Esophagus muscularis mucosa (tissue), 4 donors: ENCODE data around the gene PCBD2. TPM values are rescaled to one million over a fixed set of nuclear protein-coding genes. Genes with fewer than 3 reads are reported as not detected.

ENCODE experiments used
- DNase-seq: peaks from one replicate; pipeline ENCODE4 v3.0.0-alpha.2; 2017; ENCODE audit errors: extremely low spot score
- H3K27ac ChIP-seq, 4 donors: fragments of 200-600 bp; sonication (generic); replicated peaks in 1 of 4; 1 replicate in 3 of 4; 2 replicates in 1 of 4; pipeline ENCODE4 v1.5.1; 2016 to 2019; ENCODE audit warnings: mild to moderate bottlenecking in 1 of 4
- H3K27me3 ChIP-seq, 4 donors: fragments of 200-600 bp; sonication (generic); one replicate each; pipeline versions ENCODE4 v1.5.1 to v1.6.0; 2016 to 2019
- H3K36me3 ChIP-seq, 4 donors: fragments of 200-600 bp; sonication (generic); one replicate each; pipeline ENCODE4 v1.5.1; 2016 to 2019
- H3K4me1 ChIP-seq, 4 donors: fragments of 200-600 bp; sonication (generic); one replicate each; pipeline ENCODE4 v1.5.1; 2016 to 2019
- H3K4me3 ChIP-seq, 4 donors: fragments of 200-600 bp; sonication (generic); 1 replicate in 2 of 4; 2 replicates in 2 of 4; pipeline ENCODE4 v1.5.1; 2016 to 2019; ENCODE audit warnings: mild to moderate bottlenecking in 4 of 4, moderate library complexity in 1 of 4
- H3K9me3 ChIP-seq, 4 donors: fragments of 200-600 bp; sonication (generic); 1 replicate in 3 of 4; 2 replicates in 1 of 4; pipeline ENCODE4 v1.5.1; 2016 to 2019
- EP300 ChIP-seq: sonication (generic); formaldehyde crosslinking; IDR thresholded peaks from one replicate; pipeline ENCODE4 v1.6.1; 2017; ENCODE audit warnings: antibody characterized with exemption
- POLR2A ChIP-seq: fragments of 450-650 bp; IDR thresholded peaks from one replicate; pipeline ENCODE4 v1.6.1; 2017; ENCODE audit warnings: antibody characterized with exemption, moderate library complexity, mild to moderate bottlenecking, low read depth
- POLR2AphosphoS5 ChIP-seq, 2 donors: sonication (generic); formaldehyde crosslinking; IDR thresholded peaks; one replicate each; pipeline ENCODE4 v1.6.1; 2017; ENCODE audit warnings: antibody characterized with exemption in 2 of 2
- WGBS: methylation state at CpG from one replicate; pipeline ENCODE4 v1.1.5; 2018; 5-methylcytosine and 5-hydroxymethylcytosine counted together
- intact Hi-C: fragments of 100-400 bp; cut with DNase I; formaldehyde crosslinking; loops from one replicate; pipeline ENCODE4 v1.15.1; 2023
- total RNA-seq, 4 donors: library from RNA; depleted of rRNA; stranded (reverse); fragments of >200 nt; gene quantifications; one replicate each; pipeline versions ENCODE4 v1.1.0 to v1.2.1, GENCODE V29; 2016
- TF ChIP-seq, protein P1 (sequence below), 3 experiments: fragments of 200-600 bp in 2 of 3; fragments of 450-650 bp in 1 of 3; sonication (generic) in 2 of 3; IDR thresholded peaks; one replicate each; pipeline ENCODE4 v1.5.1; 2017 to 2019; ENCODE audit warnings: antibody characterized with exemption in 3 of 3, mild to moderate bottlenecking in 2 of 3, moderate library complexity in 1 of 3

The PCBD2 gene
- total RNA-seq, 4 donors from 2014 or later = 6.8 to 11.6 (median 10.4) TPM

DNA sequence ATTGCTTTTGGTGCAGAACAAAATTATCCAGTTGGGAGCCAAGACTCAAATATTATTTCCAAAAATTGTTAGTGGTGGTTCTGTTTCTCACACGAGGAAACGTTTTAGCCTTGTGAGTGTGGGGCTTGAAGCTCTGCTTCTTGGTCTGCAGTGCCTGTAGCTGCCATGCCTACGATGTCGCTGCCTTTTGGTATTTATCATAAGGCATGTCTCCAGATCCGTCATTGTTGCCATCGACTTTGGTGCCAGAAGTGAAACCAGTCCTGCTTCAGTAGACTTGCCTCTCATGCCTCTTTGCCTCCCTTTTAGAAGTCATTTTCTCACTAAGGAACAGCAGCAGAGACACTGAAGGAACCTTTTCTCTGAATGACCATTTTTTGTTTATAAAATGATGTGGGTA, 33.1 kb downstream of the PCBD2 start:
- Histone ChIP-seq H3K4me1 (no peaks in the 10 kb centered on the region), H3K36me3 (peaks cover 0 to 36% (median 10%) of the 10 kb centered on the region in 4 donors), H3K27me3 (no peaks in the 10 kb centered on the region), H3K9me3 (no peaks in the 10 kb centered on the region), H3K4me3 (no peak overlapping the region), H3K27ac (no peak overlapping the region)
- no peak for DNase-seq
- 90% methylated on average over 6 of the region's 6 CpGs for WGBS
- TF ChIP-seq POLR2AphosphoS5 (IDR thresholded peaks at IDR 0.05) (no peak), EP300 (no peak), POLR2A (no peak)
- TF ChIP-seq, protein P1, sequence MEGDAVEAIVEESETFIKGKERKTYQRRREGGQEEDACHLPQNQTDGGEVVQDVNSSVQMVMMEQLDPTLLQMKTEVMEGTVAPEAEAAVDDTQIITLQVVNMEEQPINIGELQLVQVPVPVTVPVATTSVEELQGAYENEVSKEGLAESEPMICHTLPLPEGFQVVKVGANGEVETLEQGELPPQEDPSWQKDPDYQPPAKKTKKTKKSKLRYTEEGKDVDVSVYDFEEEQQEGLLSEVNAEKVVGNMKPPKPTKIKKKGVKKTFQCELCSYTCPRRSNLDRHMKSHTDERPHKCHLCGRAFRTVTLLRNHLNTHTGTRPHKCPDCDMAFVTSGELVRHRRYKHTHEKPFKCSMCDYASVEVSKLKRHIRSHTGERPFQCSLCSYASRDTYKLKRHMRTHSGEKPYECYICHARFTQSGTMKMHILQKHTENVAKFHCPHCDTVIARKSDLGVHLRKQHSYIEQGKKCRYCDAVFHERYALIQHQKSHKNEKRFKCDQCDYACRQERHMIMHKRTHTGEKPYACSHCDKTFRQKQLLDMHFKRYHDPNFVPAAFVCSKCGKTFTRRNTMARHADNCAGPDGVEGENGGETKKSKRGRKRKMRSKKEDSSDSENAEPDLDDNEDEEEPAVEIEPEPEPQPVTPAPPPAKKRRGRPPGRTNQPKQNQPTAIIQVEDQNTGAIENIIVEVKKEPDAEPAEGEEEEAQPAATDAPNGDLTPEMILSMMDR (IDR thresholded peaks at IDR 0.05) = no peak
- intact Hi-C loops = no loop called here

DNA sequence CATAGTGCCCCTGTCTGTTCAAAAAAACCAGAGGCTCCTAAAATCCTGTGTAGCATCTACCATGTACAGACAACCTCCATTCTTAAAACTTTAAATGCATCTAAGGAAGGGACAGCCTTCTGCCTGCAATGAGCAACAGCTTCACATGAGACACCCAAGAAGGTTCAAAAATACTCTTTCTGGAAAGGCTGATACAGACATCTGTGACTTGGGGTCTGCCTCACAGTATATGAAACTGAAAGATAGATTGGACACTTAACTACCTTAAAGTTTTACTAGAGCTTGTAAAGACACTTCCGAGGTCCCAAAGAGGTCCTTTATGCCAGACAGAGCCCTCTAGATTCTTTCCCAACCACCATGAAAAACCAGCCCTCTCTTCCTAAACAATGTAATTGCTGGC, 34.6 kb downstream of the PCBD2 start:
- no peaks in the 10 kb centered on the region for H3K9me3 ChIP-seq
- no peaks in the 10 kb centered on the region for H3K4me1 ChIP-seq
- no peak for DNase-seq
- H3K27ac ChIP-seq = no peak overlapping the region
- H3K36me3 ChIP-seq = peaks cover 0 to 29% (median 8%) of the 10 kb centered on the region in 4 donors
- H3K27me3 ChIP-seq = no peaks in the 10 kb centered on the region
- H3K4me3 ChIP-seq = no peak overlapping the region
- WGBS = 90% methylated on average over 1 of the region's 1 CpG
- intact Hi-C loops = no loop called here
- TF ChIP-seq, protein P1 (IDR thresholded peaks at IDR 0.05) = no peak
- TF ChIP-seq EP300 (no peak), POLR2A (no peak), POLR2AphosphoS5 (IDR thresholded peaks at IDR 0.05) (no peak)

DNA sequence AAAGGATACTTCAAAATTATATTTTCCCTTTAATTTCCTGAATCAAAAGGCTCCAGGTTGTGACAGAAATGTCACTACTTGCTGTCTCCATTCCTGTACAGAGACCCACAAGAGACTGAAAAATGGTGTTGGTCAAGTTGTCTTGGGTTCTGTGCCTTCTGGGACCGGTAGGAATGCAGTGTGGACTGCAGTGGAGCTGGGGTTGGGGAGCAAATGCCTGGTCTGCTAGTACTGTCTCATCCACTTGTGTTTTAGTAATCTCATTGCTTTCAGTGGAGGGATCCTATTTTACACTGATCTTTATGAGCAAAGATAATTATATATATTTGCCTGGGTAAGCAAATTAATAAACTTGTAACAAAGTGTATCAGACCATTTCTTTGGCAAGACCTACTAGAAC, 38.6 kb downstream of the PCBD2 start:
- WGBS = 91% methylated on average over 1 of the region's 1 CpG
- DNase-seq = no peak
- intact Hi-C loops = no loop called here
- Histone ChIP-seq H3K27ac (no peak overlapping the region), H3K4me3 (no peak overlapping the region), H3K36me3 (peaks cover 0 to 12% (median 2%) of the 10 kb centered on the region in 4 donors), H3K27me3 (no peaks in the 10 kb centered on the region), H3K4me1 (peaks cover 0 to 2% (median under 1%) of the 10 kb centered on the region in 4 donors), H3K9me3 (no peaks in the 10 kb centered on the region)
- TF ChIP-seq, protein P1 (IDR thresholded peaks at IDR 0.05) = no peak
- TF ChIP-seq EP300 = no peak
- TF ChIP-seq POLR2A = no peak
- TF ChIP-seq POLR2AphosphoS5 (IDR thresholded peaks at IDR 0.05) = no peak

DNA sequence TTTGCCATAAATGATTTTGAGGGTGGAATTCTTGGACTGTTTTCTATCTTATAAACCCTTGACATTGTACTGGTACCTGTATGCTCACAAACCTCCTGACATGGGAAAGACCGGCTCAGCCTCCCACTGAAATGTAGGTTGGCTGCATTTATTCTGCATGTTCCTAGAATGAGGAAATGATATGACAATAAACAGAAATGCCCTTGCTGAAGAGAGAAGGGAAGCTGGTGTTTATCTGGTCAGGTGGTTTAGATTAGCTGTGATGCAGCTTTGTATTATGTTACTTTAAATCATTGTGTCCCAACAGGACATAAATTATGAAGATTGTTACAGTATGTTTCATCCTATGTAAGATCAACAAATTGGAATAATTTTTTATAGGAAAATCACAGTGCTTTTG, 39.7 kb downstream of the PCBD2 start:
- Histone ChIP-seq H3K4me3 (no peak overlapping the region), H3K27me3 (no peaks in the 10 kb centered on the region), H3K36me3 (peaks cover 0 to 11% (median 2%) of the 10 kb centered on the region in 4 donors), H3K27ac (no peak overlapping the region), H3K9me3 (no peaks in the 10 kb centered on the region), H3K4me1 (peaks cover 0 to 12% (median 11%) of the 10 kb centered on the region in 4 donors)
- intact Hi-C loops = no loop called here
- TF ChIP-seq EP300 (no peak), POLR2AphosphoS5 (IDR thresholded peaks at IDR 0.05) (no peak), POLR2A (no peak)
- TF ChIP-seq, protein P1 (IDR thresholded peaks at IDR 0.05) = no peak
- no peak for DNase-seq
- 31% methylated on average over 1 of the region's 1 CpG for WGBS

DNA sequence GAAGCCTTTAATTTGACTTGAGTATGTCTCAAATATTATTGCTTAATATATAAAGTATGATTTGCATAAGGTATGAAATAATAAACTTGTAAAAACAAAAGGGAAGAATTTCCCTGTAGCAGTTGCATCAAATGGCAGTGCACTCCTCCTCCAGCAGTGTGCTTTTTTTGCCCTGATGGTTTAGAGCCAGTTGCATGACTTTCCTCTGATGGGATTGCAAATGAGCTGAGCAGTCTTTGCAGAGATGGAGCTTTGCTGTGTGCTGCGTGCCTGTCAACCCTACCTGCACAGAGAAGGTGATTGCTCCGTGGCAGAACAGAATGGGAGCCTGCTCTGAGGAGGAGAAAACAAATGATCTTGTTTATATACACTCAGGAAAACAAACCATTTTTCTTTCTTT, 40.1 kb downstream of the PCBD2 start:
- peaks cover 0 to 7% (median under 1%) of the 10 kb centered on the region in 4 donors for H3K36me3 ChIP-seq
- intact Hi-C loops = no loop called here
- H3K9me3 ChIP-seq = no peaks in the 10 kb centered on the region
- H3K4me1 ChIP-seq = peaks cover 0 to 14% (median 13%) of the 10 kb centered on the region in 4 donors
- H3K27me3 ChIP-seq = no peaks in the 10 kb centered on the region
- TF ChIP-seq POLR2AphosphoS5 (IDR thresholded peaks at IDR 0.05) (no peak), POLR2A (no peak), EP300 (no peak)
- TF ChIP-seq, protein P1 (IDR thresholded peaks at IDR 0.05) = no peak
- DNase-seq = no peak
- H3K27ac ChIP-seq = no peak overlapping the region
- H3K4me3 ChIP-seq = no peak overlapping the region
- 74% methylated on average over 2 of the region's 2 CpGs for WGBS
